ENCODE results near the gene CAPZB.

The CAPZB gene

DNA sequence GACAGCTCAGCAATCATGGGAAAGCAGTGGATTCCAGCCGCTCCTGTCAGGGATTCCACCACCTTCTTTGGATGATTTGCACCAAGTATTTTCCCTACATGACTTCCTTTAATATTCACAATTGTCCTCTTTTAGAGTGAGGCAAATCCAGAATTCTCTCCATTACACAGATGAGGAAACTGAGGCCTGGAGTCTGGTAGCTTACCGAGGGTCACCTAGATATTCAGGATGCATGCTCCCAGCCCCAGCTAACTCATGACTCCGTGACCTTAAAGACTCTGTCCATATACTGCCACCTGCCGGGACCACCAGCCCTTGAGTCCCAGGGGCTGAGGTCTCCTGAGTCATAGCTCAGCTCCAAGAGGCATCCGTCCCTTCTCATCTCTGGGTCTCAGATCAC is 80.6 kb downstream of the CAPZB start:
- DNase-seq: no peak

DNA sequence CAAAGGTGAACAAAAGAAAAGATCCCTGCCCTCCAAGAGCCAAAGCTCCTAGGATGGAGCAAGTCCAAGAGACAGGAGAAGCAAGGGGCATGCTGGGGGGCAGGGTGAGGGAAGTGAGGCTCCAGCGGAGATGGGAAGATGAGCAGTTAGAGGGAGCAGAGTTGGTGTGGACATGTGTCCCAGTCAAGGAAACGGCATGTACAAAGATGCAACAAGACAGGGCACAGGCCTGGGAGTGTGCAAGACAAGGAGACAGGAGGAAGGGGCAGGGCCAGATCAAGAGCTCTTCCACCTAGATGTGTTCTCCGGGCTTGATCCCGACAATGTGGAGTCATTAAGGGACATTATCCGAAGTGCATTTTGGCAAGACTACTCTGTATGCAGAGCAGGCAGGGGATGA is 82.1 kb downstream of the CAPZB start:
- DNase-seq: no peak

DNA sequence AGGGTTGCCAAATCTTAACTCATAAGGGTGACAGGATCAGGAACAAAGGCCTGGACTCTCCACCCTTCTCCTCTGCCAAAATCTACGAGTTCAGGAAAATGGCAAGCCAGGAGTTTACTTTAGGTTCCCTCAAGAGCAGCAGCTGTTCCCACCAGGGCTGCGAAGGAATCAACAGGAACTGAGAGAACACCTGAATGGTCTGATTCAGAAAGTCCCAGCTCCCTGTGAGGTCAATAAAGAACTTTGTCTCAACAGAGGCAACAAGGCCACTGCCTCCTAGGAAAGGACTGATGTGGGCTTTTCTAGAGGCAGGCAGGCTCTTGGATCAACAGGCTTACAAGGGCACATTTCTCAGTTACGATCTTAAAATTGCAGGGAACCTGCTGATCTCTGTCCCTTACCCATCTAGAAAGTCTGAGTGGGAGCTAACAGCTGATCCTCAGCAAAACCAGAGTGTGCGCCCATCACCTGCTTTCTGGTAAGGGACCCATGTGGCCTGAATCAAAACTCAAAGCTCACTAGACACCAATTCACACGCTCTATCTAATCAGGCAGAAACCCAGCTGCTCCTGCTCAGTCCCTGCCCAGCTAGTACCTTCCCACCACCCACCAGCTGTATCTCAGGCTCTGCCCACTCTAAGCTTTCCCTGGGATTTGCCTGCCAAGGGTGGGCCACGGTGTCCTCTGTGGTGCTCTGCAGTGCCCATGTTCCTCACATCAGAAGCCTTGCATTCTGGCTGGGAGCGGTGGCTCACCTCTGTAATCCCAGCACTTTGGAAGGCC is 83.1 kb downstream of the CAPZB start:
- no peak for DNase-seq

DNA sequence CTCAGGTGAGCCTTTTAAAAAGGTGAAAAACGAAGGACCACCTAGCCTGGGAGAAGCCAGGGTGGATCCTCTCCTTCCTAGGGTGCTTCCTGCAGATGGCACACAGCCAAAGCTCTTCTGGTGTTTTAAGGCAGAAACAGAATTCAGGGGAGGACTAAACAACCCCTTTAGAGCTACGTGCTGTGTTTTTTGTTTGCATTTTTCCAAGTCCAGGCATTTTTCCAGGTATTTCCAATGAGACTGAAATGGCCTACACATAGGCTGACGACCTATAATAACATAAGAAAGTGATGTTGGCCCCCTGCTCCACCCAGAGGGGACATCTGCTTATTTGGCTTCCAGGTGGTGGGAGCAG is 83.8 kb downstream of the CAPZB start:
- no peak for DNase-seq

DNA sequence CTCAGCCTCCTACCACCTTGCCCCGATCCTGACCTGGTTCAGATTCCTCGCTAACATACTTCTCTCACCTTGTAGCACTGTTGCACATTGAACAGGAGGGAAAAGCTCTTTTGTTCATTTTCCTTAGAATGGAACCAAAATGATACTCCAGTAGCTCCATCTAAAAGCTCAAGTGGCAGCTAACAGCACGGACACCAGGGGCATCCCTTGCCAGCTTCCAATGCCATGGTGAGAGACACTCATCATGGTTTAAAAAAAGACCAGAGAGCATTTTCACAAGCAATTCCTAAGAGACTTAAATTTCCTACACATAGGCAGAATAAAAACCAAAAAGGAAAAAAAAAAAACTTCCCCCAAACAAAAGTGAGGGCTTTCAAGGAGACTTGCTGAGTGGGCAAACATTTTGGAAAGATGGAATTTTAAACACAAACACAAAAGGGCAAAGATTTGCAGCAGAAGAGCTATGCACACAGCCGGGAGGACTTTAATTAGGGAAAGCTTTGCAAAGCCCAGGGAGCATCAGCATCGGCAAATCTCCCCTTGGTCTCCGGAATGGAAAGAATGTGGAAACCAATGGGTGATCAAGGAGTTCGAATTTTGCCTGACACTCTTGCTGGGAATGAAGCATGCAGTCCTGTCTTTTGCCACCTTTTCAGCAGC is 84.3 kb downstream of the CAPZB start:
- DNase-seq: no peak

DNA sequence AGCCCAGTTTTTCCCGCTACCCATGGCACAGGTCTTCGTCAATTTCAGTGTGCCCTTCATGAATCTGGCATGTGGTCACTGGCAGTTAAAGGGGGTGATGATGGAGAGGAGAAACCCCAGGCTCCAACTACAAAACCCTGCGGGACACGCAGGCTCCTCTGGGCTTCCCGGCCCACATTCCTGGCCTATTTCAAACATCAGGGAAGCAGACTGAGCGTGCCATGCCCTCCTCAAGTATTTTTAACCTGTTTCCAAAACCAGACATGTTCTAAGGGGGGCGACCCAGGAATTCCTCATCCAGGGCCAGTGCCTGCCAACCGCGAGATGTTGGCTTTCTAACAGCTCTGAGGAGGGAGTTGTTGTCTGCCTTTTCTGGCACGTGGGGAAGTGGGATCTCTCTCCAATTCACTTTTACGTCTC is 85.1 kb downstream of the CAPZB start:
- DNase-seq: no peak

DNA sequence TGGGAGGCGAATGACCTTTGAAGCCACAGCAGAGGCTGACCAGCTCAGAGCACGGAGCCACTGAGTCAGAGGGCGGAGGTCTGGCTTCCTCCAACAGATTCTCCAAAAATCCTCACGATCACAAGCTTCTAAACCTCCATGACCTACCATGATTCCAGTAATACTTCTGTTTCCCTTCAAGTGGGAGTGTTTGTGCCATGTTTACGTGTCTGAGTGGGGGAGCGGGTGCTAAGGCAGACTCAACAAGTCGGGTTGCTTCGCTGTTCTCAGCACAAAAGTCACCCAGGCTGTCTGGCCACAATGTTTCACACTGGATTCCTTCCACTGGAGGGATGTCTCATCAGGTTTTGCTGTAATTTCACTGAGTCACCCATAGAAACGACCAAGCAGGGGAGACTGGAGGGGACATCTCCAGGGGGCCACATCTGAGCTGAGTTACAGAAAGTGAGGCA is 87.0 kb downstream of the CAPZB start:
- no peak for DNase-seq

DNA sequence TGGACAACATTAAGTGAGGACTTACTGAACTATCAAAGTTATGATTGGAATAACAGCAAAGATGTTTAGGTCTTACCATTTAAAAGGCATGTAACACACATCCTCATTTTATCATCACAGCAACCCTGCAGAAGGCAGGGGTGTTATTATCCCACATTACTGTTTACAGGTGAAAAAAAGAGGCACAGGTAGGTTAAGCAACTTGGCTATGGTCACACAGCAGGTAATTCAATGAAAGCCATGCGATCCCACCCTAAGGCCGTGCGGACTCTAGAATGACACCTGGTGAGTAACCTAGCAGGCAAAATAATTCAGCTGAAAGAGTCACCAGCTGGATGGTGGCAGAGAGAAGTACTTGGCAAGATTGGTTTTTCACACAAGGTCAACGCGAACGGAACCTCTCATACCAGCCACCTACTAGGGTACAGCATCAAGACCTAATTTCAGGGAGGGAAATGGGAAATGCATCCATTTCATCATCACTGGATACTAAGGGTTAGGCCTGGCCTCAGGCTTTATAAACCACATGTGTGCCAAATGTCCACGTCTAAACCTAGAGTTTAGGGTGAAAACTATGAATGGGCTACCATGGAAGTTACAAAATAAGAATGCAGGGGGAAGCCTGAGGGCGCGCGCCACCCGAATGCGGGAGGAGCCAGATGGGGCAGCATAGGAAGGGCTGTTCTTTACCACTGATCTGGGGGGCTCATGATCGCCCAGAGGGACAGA is 88.0 kb downstream of the CAPZB start:
- no peak for DNase-seq

DNA sequence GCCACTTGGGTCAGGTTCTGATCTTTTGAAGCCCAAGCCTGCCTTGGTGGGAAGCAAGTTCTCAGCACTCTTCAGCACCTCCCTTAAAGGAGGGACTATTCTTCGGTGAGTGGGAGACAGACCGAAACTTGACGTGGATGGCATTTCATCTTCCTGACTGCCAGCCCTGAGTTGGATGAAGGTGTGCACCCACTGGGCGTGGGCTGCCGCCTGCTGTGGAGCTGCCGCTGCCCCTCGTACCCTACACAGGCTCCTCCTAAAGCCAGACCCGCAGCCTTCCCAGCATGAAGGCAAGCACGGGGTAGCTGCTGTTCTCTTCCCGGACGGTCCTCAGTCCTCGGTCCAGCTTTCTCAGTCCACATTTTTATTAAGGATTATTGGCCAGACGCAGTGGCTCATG is 89.1 kb downstream of the CAPZB start:
- DNase-seq: no peak

DNA sequence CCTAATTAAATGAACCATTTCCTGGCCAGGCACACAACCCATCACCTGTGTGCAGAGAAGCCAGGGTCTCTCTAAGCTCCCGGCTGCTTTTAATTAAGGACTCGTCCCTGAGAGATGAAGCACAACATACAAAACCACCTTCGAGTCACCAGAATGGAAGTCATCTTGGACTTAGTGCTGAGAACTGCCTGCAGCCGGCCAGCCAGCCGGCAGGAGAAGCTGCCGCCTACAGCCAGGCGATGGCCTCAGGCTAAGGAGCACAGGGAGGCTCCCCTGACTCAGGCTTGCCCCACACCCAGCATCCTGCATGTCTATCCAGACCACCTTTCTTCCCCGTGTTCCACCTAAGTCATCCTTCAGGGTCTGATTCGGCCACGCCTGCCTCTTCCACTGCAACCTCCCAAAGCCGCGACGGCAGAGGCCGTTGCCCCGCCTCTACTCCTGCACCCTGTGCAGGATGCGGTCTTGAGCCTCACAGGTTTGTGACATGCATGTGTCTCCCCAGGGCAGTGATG is 89.6 kb downstream of the CAPZB start:
- no peak for DNase-seq

DNA sequence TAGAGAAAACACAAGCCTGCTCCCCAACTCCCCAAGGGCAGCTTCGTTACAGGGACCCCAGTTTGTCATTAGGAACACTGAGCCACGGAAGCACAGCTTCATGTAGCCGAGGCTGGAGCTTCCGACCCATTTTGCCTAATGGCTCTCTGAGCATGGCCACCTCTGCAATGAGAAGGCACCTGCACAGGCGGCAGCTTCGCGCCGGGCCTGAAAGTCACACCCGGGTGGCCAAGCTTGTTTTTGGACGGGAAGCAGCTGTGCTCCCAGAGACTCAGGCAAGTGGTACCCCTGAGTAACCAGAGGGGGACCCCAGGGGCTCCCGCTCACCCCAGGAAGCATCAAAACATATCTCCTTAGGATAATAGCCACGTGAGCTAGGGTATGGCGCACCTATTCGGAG is 92.3 kb downstream of the CAPZB start:
- DNase-seq: no peak

DNA sequence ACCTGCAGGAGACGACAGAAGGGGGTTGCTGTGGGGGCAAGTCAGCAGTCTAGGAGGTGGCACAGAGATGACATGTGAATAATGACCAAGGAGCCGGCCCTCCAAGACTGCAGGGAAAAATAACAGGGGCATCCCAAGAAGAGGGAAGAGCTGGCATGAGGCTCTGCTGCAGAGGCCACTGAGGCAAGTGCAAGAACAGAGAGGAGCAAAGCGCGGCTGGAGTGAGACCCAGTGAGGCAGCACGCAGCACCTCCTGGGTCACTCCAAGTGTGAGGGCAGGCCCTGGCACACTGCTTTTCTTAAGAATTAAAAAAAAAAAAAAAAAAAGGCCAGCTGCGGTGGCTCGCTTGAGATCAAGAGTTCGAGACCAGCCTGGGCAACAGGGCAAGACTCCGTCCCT is 93.1 kb downstream of the CAPZB start:
- DNase-seq: no peak

DNA sequence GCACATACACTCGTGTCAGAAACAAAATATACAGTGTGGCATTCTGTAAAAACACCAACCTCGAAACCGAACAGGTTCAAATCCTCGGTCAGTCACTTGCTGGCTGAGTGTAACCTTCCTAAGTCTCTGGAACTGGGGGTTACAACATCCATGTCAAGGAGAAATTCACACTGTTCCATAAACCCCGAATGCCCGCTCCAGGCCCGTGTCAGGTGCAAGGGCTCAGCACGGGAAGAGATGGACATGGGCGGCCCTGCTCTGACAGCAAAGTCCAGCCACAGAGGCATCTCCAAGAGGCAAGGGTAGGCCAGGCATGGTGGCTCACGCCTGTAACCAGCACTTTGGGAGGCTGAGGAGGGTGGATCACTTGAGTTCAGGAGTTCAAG is 93.8 kb downstream of the CAPZB start:
- no peak for DNase-seq

DNA sequence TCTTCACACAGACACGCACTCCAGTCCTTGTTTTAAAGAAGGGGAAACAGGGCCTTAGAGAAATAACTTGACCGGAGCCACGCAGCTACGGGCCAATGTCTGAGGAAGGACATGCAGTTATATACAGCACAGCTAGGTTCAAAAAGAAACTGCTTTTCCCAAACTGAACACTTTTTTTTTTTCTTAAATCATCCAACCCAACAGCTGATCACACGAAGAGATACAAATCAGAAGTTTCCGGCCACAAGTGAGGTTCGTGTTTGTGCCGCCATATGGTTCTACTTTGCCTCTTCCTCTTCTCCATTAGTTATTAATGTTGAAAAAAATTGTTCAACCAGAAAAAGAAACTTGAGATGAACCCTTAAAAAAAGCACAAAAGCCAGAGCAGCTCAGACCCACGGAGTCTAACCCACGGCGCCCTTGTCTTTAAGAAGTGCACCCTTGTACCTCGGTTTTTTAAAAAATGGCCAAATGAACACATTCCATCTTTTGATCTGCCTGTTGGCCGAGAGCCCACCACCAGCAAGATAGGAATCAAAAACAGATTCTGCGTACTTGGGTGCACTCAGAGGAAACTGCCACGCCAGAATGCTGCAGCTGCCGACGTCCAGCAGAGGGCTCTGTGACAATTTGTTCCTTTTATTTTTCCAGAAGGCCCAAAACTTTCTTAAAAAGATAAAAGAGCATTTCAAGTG is 94.3 kb downstream of the CAPZB start:
- no peak for DNase-seq

DNA sequence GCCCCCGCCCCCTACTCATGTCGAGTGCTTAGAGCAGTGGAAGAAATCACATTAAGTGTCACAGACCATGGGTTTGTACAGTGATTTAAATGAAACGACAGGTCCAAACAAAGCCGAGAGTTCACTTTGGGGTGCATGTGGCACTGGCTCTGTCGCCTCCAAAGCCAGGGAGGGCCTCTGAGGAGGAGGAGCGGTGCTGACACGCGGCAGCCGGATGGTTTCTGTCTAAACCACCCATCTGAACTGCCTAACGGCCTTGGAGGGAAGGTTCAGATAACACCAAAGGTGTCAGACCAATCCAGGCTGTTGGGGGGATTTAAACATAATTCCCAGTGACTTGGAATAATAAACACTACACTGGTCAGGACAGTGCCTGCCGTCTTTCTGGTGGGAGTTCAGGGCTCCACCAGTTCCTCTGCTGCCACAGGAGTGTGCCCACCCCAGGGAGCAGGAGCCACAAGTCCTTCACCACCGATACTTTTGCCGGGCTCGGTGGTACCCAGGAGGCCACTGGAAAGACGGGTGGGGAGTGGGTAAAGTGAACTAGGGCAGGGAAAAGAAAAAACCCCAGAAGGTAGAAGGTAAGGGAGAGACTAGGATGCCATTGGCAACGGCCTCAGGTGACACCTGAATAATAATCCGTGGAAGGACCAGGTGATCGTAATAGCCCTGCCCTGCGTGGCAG is 95.0 kb downstream of the CAPZB start:
- DNase-seq: no peak

DNA sequence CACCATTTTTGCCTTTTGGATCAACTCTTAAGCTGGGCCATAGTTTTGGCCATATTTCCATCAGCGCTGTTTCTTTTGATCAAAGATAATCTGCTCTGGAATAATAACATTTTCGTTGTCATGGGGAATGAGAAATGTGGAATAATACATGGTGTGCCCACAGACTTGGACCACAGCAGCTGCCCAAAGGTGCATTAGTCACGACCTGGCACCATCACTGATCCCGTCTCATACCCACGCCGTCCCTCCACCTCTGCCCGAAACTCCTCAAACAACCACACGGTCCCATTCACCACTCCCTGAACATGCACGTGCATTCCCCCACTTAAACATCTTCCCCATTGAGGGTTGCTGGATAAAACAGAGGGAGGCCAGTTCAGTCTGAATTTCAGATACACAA is 96.4 kb downstream of the CAPZB start:
- DNase-seq: no peak

DNA sequence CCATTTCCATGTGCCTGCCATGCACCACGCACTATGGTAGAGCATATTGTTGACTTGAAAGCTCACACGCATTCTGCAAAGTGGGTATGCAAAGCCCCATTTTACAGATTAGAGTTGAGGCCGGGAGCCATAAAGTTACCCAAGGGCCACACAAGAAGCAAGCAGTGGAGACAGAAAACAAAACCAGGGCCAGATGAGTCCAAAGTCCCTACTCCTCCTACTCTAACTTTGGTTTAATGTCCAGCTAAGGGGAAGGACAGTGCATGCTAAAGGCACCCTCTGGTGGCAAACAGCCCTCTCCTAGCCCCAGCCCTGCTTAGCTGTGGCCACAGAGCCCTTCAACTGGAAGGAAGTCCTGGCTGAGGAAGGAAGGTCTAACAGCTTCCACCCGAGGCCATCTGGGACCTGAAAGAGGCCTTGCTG is 98.3 kb downstream of the CAPZB start:
- DNase-seq: no peak

DNA sequence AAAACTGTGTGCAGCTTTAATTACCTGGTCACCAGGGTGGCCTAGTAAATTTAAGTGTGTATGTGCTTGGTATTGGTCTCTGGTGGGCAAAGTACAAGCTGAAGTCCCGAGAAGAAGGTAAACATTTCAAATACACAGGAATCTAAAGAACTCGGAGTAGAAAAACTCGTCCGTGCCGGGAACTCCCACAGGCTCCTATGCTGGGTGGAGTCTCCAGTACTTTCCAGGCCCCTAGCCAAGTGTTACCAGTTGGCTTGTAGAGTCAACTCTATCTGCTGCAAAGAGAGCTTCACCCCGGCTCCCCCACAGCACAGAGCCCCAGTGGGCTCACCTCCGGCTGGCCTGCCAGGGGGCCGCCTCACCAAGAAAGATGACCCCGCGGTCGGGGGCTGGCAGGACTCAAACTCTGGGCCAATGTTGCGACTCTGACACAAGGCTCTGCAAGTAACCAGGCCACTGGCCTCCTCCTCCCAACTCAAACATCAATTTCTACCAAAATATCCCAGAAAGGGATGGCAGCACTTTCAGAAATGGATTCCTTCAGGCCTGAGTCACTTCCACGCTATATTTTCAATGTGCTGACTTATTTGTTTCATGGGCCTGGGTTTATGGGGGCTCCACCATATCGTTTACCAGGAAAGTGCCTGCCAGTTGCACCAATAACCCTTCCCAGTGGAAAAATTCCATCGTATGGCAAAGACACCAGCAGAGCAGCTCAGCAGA is 99.3 kb downstream of the CAPZB start:
- DNase-seq: no peak

DNA sequence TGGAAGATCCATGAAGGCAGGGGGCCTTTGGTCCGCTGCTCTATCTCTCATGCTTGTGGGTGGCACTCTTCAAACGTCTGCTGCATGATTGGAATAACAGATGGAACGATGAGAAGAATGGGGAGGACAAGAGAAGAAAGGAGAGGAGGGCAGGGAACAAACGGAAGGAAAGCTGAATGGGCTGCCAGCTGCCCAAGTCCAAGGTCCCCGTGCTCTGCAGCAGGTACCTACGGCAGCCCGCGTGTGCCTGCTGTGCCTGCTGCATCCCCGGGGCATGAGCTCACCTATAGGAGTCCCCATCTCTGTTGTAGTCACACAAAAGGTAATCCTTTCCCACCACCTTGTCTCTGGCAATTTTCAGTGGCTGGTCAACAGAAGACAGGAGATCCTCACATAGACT is 100.1 kb downstream of the CAPZB start:
- no peak for DNase-seq

DNA sequence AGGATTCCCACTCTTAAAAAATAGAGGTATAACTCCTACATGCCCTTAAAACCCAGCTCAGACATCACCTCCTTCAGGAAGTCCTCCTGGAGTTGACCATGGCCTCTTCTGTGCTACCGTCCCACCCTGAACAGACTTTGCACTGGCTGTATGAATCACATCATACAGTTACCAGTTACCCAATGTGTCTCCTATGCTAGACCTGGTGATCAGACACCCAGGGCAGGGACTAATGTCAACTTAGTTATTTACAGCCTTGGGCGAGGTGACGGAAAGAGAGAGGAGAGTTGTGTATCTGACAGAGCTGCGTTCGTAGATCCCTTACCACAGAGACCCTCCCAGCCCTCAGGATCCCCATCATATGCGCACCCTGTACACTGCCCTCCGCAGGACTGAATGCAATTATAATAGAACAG is 100.6 kb downstream of the CAPZB start:
- DNase-seq: no peak

DNA sequence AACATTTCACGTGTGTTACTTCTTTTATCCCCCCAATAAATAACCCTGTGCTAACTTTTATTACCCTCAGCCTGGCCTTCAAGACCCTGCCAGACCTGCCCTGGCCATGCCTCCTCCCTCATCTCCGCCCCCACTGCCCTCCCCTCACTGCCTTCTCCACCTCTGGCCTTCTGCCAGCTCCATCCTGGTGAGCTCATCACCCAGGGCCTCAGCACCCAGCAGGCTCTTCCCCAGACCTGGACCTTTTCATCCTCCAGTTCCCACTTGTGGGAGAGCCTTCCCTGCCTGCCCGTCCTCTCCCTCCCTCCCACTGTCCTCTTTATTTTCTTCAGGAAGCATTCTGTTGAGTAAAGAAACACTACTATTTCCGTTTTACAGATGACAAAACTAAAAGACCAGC is 101.2 kb downstream of the CAPZB start:
- DNase-seq: no peak

DNA sequence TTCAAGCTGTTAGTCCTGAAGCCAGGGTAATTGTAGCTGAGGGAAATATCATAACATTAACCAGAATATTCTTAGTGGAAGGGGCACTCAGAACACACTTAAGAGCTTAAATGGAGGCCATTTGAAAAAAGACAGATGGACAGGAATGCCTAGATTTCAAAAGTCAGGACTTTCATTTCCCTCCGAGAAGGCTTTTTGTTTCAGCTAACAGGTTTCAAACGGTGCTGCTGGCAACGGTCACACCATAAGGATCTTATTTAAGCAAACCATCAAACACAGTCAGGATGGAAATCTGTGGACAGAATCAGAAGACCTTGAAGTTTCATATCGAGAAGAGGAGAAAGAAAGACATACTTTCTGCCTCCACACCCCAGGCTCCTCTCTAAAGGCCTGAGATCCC is 103.1 kb downstream of the CAPZB start:
- DNase-seq: no peak

All from SHP77 treated with DMSO at 0.1 percent for 48 hours (cell line).